Measurements from ENCODE around the gene DENND1A. TPM values are rescaled to one million over a fixed set of nuclear protein-coding genes. Genes with fewer than 3 reads are reported as not detected.

DENND1A gene
- polyA plus RNA-seq, 2 of the 4 experiments (the other 2 are of a cell fraction) = 15.1 to 21.9 TPM

DNA sequence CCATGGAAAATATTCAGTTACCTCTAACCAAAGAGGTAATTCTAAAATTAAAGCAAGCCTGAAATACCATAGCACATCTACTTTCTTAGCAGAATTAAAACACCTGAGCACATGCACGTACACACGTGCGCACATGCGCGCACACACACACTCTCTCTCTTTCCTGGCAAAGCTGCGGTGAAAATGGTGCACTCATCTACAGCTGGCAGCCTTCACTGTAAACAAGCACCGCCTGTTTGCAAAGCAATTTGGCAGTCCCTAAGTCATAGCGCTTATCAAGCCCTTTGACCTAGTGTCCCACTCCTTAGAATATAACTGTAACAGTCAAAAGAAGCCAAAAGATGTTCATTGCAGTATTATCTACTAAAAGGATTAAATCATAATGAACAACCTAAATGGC is 278.7 kb downstream of the DENND1A start:
- no peak overlapping the region for H3K4me2 ChIP-seq
- DNase-seq (ENCODE audit: low read depth in 1 of 2, low spot score in 1 of 2) = no peak
- no peaks in the 10 kb centered on the region for H3K4me1 ChIP-seq
- ATAC-seq = no peak
- H3K9me3 ChIP-seq = no peaks in the 10 kb centered on the region
- no peak for TF ChIP-seq CEBPB (IDR thresholded peaks at IDR 0.05)
- no peak overlapping the region for H3K4me3 ChIP-seq
- POLR2A ChIA-PET = no interaction called here
- no peak for FAIRE-seq
- H3K27ac ChIP-seq = no peak overlapping the region
- CTCF ChIA-PET = no interaction called here
- WGBS (ENCODE audit: missing lambda C conversion rate) = 92% methylated on average over 8 of the region's 8 CpGs

DNA sequence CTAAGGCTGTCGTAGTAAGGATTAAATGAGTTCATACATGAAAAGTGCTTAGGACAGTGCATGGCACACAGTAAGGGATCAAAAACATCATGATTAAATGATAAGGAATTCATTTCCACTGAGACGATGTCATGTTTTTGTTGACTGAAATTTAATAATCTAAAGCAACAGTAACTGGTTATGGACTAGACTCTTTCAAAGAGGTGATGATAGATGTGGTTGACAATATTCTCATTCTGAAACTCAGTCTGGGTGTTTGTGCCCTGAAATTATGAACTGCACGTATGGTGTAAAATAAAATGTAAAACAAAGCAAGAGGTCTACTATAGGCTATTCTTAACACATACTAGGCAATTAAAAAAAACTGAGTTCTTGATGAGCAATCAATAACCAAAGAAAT is 280.0 kb downstream of the DENND1A start:
- 97% methylated on average over 3 of the region's 3 CpGs for WGBS (ENCODE audit: missing lambda C conversion rate)
- H3K4me3 ChIP-seq = no peak overlapping the region
- H3K4me1 ChIP-seq = no peaks in the 10 kb centered on the region
- FAIRE-seq = no peak
- H3K4me2 ChIP-seq = no peak overlapping the region
- ATAC-seq = no peak
- POLR2A ChIA-PET = no interaction called here
- H3K9me3 ChIP-seq = no peaks in the 10 kb centered on the region
- DNase-seq (ENCODE audit: low read depth in 1 of 2, low spot score in 1 of 2) = no peak
- TF ChIP-seq CEBPB (IDR thresholded peaks at IDR 0.05) = no peak
- no peak for TF ChIP-seq MAZ (IDR thresholded peaks at IDR 0.05; ENCODE audit: borderline replicate concordance, low read depth, low read length)
- TF ChIP-seq, protein P1, sequence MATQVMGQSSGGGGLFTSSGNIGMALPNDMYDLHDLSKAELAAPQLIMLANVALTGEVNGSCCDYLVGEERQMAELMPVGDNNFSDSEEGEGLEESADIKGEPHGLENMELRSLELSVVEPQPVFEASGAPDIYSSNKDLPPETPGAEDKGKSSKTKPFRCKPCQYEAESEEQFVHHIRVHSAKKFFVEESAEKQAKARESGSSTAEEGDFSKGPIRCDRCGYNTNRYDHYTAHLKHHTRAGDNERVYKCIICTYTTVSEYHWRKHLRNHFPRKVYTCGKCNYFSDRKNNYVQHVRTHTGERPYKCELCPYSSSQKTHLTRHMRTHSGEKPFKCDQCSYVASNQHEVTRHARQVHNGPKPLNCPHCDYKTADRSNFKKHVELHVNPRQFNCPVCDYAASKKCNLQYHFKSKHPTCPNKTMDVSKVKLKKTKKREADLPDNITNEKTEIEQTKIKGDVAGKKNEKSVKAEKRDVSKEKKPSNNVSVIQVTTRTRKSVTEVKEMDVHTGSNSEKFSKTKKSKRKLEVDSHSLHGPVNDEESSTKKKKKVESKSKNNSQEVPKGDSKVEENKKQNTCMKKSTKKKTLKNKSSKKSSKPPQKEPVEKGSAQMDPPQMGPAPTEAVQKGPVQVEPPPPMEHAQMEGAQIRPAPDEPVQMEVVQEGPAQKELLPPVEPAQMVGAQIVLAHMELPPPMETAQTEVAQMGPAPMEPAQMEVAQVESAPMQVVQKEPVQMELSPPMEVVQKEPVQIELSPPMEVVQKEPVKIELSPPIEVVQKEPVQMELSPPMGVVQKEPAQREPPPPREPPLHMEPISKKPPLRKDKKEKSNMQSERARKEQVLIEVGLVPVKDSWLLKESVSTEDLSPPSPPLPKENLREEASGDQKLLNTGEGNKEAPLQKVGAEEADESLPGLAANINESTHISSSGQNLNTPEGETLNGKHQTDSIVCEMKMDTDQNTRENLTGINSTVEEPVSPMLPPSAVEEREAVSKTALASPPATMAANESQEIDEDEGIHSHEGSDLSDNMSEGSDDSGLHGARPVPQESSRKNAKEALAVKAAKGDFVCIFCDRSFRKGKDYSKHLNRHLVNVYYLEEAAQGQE (IDR thresholded peaks at IDR 0.05) = no peak
- no peak for TF ChIP-seq RARB (CRISPR knock-in tag; IDR thresholded peaks at IDR 0.05)
- no peak for TF ChIP-seq FOXS1 (CRISPR knock-in tag; IDR thresholded peaks at IDR 0.05)
- CTCF ChIA-PET = no interaction called here
- H3K27ac ChIP-seq = no peak overlapping the region

DNA sequence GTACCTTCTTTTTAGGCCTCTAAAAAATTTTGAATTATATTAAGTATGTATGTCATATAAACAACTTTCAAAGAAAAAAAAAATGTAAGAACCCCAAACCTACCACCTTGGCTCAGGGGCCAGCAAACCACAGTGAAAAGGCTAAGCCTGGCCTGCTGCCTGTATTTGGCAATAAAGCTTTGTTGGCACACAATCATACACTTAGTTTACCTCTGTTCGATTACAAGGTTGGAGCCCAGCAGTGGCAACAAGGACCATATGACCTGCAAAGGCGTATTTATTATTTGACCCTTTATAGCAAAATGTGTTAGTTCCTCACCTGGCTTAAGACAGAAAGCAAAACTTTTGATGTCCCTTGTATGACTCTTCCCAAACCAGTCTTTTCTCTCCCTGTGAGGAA is 282.8 kb downstream of the DENND1A start:
- no peak overlapping the region for H3K27ac ChIP-seq
- no peak overlapping the region for H3K4me2 ChIP-seq
- TF ChIP-seq HDAC2 (IDR thresholded peaks at IDR 0.05) = no peak
- TF ChIP-seq, protein P2, sequence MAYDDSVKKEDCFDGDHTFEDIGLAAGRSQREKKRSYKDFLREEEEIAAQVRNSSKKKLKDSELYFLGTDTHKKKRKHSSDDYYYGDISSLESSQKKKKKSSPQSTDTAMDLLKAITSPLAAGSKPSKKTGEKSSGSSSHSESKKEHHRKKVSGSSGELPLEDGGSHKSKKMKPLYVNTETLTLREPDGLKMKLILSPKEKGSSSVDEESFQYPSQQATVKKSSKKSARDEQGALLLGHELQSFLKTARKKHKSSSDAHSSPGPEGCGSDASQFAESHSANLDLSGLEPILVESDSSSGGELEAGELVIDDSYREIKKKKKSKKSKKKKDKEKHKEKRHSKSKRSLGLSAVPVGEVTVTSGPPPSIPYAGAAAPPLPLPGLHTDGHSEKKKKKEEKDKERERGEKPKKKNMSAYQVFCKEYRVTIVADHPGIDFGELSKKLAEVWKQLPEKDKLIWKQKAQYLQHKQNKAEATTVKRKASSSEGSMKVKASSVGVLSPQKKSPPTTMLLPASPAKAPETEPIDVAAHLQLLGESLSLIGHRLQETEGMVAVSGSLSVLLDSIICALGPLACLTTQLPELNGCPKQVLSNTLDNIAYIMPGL (CRISPR knock-in tag; IDR thresholded peaks at IDR 0.05; ENCODE audit: borderline replicate concordance) = no peak
- TF ChIP-seq, protein P3, sequence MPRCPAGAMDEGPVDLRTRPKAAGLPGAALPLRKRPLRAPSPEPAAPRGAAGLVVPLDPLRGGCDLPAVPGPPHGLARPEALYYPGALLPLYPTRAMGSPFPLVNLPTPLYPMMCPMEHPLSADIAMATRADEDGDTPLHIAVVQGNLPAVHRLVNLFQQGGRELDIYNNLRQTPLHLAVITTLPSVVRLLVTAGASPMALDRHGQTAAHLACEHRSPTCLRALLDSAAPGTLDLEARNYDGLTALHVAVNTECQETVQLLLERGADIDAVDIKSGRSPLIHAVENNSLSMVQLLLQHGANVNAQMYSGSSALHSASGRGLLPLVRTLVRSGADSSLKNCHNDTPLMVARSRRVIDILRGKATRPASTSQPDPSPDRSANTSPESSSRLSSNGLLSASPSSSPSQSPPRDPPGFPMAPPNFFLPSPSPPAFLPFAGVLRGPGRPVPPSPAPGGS (IDR thresholded peaks at IDR 0.05) = no peak
- TF ChIP-seq CHD2 (IDR thresholded peaks at IDR 0.05; ENCODE audit: low read length, partially characterized antibody) = no peak
- TF ChIP-seq, protein P4, sequence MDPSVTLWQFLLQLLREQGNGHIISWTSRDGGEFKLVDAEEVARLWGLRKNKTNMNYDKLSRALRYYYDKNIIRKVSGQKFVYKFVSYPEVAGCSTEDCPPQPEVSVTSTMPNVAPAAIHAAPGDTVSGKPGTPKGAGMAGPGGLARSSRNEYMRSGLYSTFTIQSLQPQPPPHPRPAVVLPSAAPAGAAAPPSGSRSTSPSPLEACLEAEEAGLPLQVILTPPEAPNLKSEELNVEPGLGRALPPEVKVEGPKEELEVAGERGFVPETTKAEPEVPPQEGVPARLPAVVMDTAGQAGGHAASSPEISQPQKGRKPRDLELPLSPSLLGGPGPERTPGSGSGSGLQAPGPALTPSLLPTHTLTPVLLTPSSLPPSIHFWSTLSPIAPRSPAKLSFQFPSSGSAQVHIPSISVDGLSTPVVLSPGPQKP (IDR thresholded peaks at IDR 0.05; ENCODE audit: low read depth, low read length) = no peak
- TF ChIP-seq EHF (CRISPR knock-in tag; IDR thresholded peaks at IDR 0.05) = no peak
- TF ChIP-seq ZSCAN20 (CRISPR knock-in tag; IDR thresholded peaks at IDR 0.05) = no peak
- TF ChIP-seq CBX2 (IDR thresholded peaks at IDR 0.05; ENCODE audit: borderline replicate concordance, low read depth) = no peak
- TF ChIP-seq RARB (CRISPR knock-in tag; IDR thresholded peaks at IDR 0.05) = no peak
- TF ChIP-seq MAZ (IDR thresholded peaks at IDR 0.05; ENCODE audit: borderline replicate concordance, low read depth, low read length) = no peak
- no peaks in the 10 kb centered on the region for H3K9me3 ChIP-seq
- CTCF ChIA-PET = interaction anchor here (1.4 kb wide), 1 partner anchor 11 kb away, joined by 3 read pairs; no protein-coding TSS in a partner anchor
- H3K4me3 ChIP-seq = no peak overlapping the region
- 85% methylated on average over 2 of the region's 2 CpGs for WGBS (ENCODE audit: missing lambda C conversion rate)
- H3K4me1 ChIP-seq = peaks cover 4% of the 10 kb centered on the region; the same call in 1 of the 3 replicates
- DNase-seq (ENCODE audit: low read depth in 1 of 2, low spot score in 1 of 2) (no peak), ATAC-seq (no peak), FAIRE-seq (no peak)
- POLR2A ChIA-PET = no interaction called here
